HG03354 (cell line): Measurements from ENCODE around the gene ALKBH5.

ENCODE experiments used
- ATAC-seq: cut with Tn5 transposase; IDR thresholded peaks from one replicate; pipeline ENCODE4 v1.9.1; 2021; ENCODE audit warnings: mild to moderate bottlenecking; ENCODE audit not compliant: unreplicated experiment, poor library complexity, severe bottlenecking

ALKBH5 gene

DNA sequence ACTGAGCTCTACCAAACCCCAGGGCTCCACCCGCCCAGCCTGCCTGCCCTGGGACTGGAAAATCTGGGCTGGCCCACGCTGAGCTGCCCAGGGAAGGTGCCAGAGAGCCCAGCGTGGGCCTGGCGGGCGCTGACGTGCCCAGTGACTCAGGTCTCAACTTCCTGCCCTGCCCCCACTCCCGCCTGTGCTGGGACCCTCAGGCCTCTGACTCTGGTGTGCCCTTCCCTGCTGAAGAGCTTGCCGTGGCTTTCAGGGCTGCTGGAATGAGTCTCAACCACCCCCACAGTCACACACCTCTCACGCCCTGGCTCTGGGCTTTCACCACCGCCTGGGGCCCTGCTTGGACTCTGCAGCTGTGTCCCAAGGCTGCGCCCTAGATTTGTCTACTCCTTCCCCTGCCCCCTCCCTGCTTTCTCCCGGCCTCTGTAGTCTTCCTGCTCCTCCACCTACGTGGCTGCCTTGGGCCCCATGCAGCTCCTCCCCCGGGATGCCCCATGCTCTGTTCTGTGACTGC is 52.2 kb downstream of the ALKBH5 start:
- ATAC-seq: no peak

- no peak for ATAC-seq
Observed at GRCh38 chr17:18236494-18236893, 52.9 kb downstream of the ALKBH5 start.

- ATAC-seq: no peak
Observed at GRCh38 chr17:18237461-18237860, 53.8 kb downstream of the ALKBH5 start.

DNA sequence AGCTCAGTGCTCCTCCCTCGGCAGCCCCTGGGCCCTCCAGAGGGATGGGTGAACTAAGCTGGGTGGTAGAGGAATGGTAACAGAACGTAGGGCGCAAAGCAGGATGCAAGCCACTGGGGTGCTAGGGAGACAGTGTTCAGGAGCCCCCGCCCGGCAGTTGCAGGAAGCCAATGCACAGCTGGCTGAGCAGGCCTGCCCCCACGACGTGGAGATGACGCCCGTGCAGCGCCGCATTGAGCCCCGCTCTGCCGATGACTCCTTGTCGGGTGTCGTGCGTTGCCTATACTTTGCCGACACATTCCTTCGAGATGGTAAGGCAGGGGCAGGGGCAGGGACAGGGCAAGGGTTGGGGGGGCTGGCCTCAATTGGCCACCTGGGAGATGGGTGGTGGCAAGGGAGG is 54.7 kb downstream of the ALKBH5 start:
- ATAC-seq: no peak

DNA sequence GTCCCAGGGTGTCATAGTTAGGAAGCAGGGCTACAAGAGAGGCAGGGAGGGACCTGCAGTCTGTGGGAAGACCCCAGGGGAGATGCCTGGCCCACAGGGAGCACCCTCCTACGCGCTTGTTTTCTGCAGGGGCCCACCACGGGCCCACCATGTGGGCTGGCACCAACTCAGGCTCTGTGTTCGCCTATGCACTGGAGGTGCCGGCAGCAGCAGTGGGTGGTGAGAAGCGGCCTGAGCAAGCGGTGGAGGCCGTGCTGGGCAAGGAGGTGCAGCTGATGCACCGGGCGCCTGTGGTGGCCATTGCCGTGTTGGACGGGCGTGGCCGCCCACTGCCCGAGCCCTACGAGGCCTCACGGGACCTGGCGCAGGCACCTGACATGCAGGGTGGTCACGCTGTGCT is 56.8 kb downstream of the ALKBH5 start:
- no peak for ATAC-seq

DNA sequence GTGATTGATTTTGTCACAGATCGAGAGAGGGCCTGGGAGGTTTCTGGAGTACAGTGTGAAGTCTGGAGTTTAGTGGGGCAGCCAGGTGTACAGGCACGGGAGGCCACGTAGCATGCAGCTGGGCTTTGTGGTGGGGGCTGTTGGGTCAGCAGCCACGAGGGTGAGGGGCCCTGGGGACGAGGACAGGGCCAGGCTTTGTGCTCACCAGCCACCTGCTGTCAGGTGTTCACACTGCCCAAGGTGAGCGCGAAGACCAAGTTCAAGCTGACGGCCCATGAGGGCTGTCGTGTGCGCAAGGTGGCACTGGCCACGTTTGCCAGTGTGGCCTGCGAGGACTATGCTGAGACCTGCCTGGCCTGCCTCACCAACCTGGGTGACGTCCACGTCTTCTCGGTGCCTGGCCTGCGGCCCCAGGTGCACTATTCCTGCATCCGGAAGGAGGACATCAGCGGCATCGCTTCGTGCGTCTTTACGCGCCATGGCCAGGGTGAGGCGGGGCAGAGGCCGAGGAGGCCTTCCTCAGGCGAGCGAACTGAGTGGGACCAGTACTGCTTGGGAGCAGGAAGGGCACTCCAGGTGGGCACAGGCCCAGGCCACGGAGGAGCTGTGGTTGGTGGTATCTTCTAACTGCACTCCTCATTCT is 57.7 kb downstream of the ALKBH5 start:
- no peak for ATAC-seq

- ATAC-seq: no peak
Observed at GRCh38 chr17:18245038-18245776, 61.6 kb downstream of the ALKBH5 start.

DNA sequence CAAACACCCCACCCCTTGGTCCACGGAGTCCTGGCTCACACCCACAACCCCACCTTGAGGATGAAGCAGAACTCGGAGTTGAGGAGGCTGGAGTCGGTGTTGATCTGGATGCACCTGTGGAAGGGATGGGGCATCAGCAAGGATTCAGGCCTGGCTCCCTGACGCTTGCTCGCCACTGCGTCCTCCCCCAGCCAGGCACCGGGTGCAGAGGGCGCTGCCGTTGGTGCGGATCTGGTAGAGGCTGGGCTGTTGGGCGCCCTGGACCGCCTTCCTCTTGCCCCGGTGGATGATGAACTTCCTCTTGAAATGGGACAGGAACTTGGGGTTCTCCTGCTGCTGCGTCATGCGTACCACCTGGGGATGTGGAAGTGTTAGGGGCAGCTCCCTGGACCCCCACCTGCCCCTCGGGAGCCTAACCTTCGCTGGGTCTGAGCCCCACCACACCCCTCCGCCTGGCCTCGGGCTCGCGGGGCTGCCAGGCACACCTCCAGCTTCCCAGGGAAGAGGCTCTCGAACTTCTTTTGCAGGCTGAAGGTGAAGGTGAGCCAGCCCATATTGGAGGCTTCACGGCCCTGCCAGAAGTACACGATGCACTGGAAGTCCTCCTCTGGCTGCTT is 62.6 kb downstream of the ALKBH5 start:
- no peak for ATAC-seq

GRCh38 chr17:18246880-18247612 is 63.4 kb downstream of the ALKBH5 start:
- ATAC-seq: no peak

DNA sequence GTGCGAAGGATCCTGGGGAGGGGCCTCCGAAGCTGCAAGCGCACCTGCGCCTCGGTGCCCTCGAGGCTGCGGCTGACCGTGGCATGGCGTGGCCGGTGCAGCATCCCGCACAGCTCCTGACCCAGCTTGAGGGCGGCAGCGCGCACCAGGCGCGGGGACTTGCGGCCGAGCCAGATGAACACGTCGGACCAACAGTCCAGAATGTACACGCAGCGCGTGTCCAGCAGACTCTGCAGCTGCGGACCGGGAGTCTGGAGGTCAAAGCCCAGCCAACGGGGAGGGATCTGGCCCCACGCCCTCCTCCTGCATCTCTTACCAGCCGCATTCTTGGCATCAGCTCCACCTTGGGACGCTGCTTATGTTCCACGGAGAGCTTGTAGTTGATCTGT is 64.0 kb downstream of the ALKBH5 start:
- ATAC-seq: no peak

DNA sequence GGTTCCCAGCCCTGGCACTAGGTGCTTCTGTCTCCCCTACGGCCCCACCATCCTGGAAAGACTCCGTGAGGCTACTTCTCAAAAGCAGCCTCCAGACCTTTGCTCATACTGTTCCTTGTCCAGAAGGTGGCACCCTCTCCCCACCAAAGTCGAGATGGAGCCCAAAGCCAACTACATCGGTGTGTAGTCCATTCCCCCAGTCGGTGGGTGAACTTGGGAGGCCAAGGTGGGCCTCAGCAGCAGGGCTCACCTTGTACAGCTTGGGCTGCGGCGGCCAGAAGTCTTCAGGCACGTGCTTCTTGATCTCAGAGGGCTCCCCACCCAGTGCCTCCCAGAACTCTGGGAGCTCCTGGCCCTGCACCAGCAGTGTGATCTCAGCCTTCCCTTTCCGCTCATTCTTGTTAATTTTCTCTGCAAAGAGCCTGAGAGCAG is 64.7 kb downstream of the ALKBH5 start:
- no peak for ATAC-seq

DNA sequence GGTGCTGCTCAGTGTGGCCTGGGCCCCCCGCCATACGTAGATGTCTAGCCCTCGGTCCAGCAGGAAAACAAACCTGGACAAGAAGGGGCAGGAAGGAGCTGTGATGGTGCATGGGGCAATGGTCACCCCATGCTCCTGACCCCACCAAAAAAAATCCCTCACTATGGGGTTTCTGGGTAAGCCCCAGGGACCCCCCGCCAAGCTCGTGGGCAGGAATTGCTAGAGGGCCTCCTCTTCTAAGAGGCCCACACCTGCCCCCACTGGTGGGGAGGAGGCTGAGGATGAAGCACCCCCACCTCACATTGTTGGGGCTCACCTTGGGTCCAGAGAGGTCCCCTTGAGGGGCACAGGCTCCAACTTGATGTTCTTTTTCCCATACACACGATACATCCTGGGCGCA is 65.2 kb downstream of the ALKBH5 start:
- no peak for ATAC-seq

- no peak for ATAC-seq
Observed at GRCh38 chr17:18250259-18250658, 66.6 kb downstream of the ALKBH5 start.

DNA sequence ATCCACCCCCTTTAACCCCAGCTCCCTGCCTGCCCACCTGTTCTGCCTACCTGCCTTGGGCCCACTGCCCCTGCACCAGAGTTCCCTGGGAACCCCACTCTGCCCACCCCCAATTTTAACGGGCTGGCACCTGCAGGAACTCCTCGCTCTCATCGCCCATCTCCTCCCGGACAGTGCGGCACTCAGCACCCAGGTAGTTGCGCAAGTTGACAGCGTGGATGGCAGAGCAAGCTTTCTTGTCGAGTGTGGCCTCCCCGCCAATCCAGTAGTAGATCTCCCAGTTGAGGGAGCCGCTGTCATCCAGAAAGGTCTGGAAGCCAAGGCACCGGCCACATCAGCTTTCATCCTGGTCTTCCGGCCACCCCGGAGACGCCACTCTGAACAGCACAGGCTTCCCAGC is 67.1 kb downstream of the ALKBH5 start:
- ATAC-seq: no peak

GRCh38 chr17:18251204-18251603 is 67.6 kb downstream of the ALKBH5 start:
- ATAC-seq: no peak

- ATAC-seq: no peak
Observed at GRCh38 chr17:18252160-18252559, 68.5 kb downstream of the ALKBH5 start.

- ATAC-seq: no peak
Observed at GRCh38 chr17:18253187-18253884, 69.7 kb downstream of the ALKBH5 start.

DNA sequence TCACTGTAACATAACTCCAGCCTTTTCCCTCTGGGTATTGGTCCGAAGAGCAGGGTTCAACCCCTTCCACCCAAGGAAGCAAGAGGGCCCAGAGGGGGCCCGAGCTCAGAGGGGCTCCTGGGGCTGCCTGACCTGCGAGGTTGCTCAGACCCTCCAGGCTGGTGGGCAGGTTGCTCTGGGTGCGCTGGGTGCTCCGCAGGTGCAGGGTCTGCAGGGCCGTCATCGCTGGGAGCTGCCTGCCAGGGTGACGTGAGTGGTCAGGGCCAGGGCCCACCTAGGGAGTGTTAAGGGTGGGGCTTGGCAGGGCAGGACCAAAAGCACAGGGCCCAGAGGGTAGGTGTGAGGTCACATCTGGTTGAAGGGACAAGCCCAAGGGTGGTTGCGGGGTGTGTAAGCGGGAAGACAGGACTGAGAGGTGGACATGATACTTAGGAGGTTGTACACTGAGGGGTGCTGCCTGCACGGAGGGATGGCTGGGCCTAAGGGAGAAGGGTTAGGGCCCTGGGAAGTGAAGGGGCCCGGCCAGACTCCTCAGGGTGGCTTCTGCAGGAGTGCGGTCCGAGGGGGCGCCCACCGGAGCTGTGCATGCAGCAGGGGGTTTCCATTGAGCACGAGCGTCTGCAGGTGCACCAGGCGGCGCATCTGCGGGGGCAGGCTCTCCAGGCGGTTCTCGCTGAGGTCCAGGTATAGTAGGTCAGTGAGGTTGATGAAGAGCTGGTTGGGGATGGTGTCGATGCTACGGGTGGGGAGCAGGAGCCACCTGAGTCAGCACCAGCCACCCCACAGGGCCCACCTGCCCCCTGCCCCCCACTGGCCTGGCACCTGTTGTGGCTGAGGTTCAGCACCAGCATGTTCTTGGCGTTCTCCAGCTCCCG is 70.6 kb downstream of the ALKBH5 start:
- no peak for ATAC-seq
